ENCODE measurements around the gene KIF1A. TPM values are rescaled to one million over a fixed set of nuclear protein-coding genes. Genes with fewer than 3 reads are reported as not detected.

The KIF1A gene
- total and polyA plus RNA-seq, 2 donors from 2014 or later: 0.54 to 0.58 TPM

GRCh38 chr2:240732184-240732583 lies 87.8 kb downstream of the KIF1A start:
- Histone ChIP-seq H3K36me3 (ENCODE audit: control insufficient read depth in 2 of 3, insufficient read depth in 3 of 3, low read length in 3 of 3) (no peaks in the 10 kb centered on the region), H3K4me3 (ENCODE audit: low read length in 3 of 3) (no peak overlapping the region), H3K4me1 (ENCODE audit: control insufficient read depth in 2 of 3, insufficient read depth in 2 of 3, low read depth in 1 of 3, low read length in 3 of 3) (no peaks in the 10 kb centered on the region), H3K27ac (ENCODE audit: low read depth in 2 of 2, low read length in 2 of 2) (no peak overlapping the region), H3K9ac (ENCODE audit: low read length in 3 of 3) (no peak overlapping the region), H3K9me3 (ENCODE audit: control insufficient read depth in 2 of 3, insufficient read depth in 1 of 3, low read length in 3 of 3) (no peaks in the 10 kb centered on the region), H3K27me3 (ENCODE audit: control insufficient read depth, insufficient read depth, low read length) (no peaks in the 10 kb centered on the region)
- intact Hi-C loops (cut with DNase I): no loop called here
- TF ChIP-seq CTCF (IDR thresholded peaks at IDR 0.05; ENCODE audit: borderline replicate concordance, extremely low read depth, insufficient read depth): no peak
- FAIRE-seq (no peak), DNase-seq (no peak)

GRCh38 chr2:240731178-240731545 lies 88.9 kb downstream of the KIF1A start:
- no peak overlapping the region for H3K4me3 ChIP-seq (ENCODE audit: low read length in 3 of 3)
- no peaks in the 10 kb centered on the region for H3K4me1 ChIP-seq (ENCODE audit: control insufficient read depth in 2 of 3, insufficient read depth in 2 of 3, low read depth in 1 of 3, low read length in 3 of 3)
- TF ChIP-seq CTCF (IDR thresholded peaks at IDR 0.05; ENCODE audit: borderline replicate concordance, extremely low read depth, insufficient read depth): no peak
- intact Hi-C loops (cut with DNase I): no loop called here
- DNase-seq (peak in 3 of 5 donors; percentile 25 to 56 (median 26)), FAIRE-seq (no peak)
- H3K36me3 ChIP-seq (ENCODE audit: control insufficient read depth in 2 of 3, insufficient read depth in 3 of 3, low read length in 3 of 3): no peaks in the 10 kb centered on the region
- H3K9ac ChIP-seq (ENCODE audit: low read length in 3 of 3): no peak overlapping the region
- H3K9me3 ChIP-seq (ENCODE audit: control insufficient read depth in 2 of 3, insufficient read depth in 1 of 3, low read length in 3 of 3): no peaks in the 10 kb centered on the region
- no peaks in the 10 kb centered on the region for H3K27me3 ChIP-seq (ENCODE audit: control insufficient read depth, insufficient read depth, low read length)
- no peak overlapping the region for H3K27ac ChIP-seq (ENCODE audit: low read depth in 2 of 2, low read length in 2 of 2)

- no peak overlapping the region for H3K27ac ChIP-seq (ENCODE audit: low read depth in 2 of 2, low read length in 2 of 2)
These were observed 89.4 kb downstream of the KIF1A start for GRCh38 chr2:240730501-240731177.

More at GRCh38 chr2:240730501-240731177, 89.4 kb downstream of the KIF1A start:
- FAIRE-seq (no peak), DNase-seq (peak in 4 of 5 donors; percentile 58 to 67 (median 62))
- Histone ChIP-seq H3K4me3 (ENCODE audit: low read length in 3 of 3) (no peak overlapping the region), H3K4me1 (ENCODE audit: control insufficient read depth in 2 of 3, insufficient read depth in 2 of 3, low read depth in 1 of 3, low read length in 3 of 3) (no peaks in the 10 kb centered on the region), H3K27me3 (ENCODE audit: control insufficient read depth, insufficient read depth, low read length) (no peaks in the 10 kb centered on the region), H3K9ac (ENCODE audit: low read length in 3 of 3) (no peak overlapping the region), H3K9me3 (ENCODE audit: control insufficient read depth in 2 of 3, insufficient read depth in 1 of 3, low read length in 3 of 3) (no peaks in the 10 kb centered on the region), H3K36me3 (ENCODE audit: control insufficient read depth in 2 of 3, insufficient read depth in 3 of 3, low read length in 3 of 3) (no peaks in the 10 kb centered on the region)
- intact Hi-C loops (cut with DNase I): no loop called here
- no peak for TF ChIP-seq CTCF (IDR thresholded peaks at IDR 0.05; ENCODE audit: borderline replicate concordance, extremely low read depth, insufficient read depth)
